HL-60 (cell line): ENCODE results near the gene PHF19.

ENCODE experiments used
- CTCF ChIP-seq: IDR thresholded peaks from one replicate; pipeline ENCODE4 v1.5.1; 2011; ENCODE audit warnings: low read length, control low read depth, inconsistent platforms; ENCODE audit not compliant: insufficient read depth
- POLR2AphosphoS5 ChIP-seq: IDR thresholded peaks from 2 replicates; pipeline ENCODE4 v1.6.1; 2012; ENCODE audit warnings: low read depth
- REST ChIP-seq: IDR thresholded peaks from 2 replicates; pipeline ENCODE4 v1.6.1; 2012; ENCODE audit warnings: low read depth; ENCODE audit not compliant: insufficient replicate concordance

GRCh38 chr9:120891884-120892747, 15.1 kb upstream of the PHF19 start:
- TF ChIP-seq CTCF (no peak), REST (no peak), POLR2AphosphoS5 (no peak)
